HG02798 (cell line): ENCODE data around the gene CDKN1B.
A peak's percentile ranks its signal among the peaks of the same experiment; 100 is the strongest.

Experiments
- ATAC-seq: cut with Tn5 transposase; IDR thresholded peaks from one replicate; pipeline ENCODE4 v1.9.1; 2021; ENCODE audit warnings: mild to moderate bottlenecking; ENCODE audit not compliant: unreplicated experiment, poor library complexity

Gene CDKN1B

DNA sequence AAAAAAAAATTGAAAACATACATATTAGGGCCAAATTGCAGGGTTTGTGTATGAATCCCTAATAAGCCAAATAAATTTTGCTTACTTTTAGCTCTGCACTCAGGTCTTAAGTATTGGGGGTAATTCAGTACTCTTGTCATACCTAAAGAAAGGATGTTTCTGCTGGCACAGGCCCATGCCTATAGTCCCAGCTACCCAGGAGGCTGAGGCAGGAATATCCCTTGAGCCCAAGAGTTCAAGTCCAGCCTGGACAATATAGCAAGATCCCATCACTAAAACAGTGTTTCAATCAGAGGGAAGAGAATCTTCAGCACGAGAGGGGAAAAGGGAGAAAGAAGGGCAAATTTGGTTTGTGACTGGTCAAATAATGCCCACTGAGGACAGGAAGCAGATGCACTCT is 17.8 kb upstream of the CDKN1B start:
- no peak for ATAC-seq

DNA sequence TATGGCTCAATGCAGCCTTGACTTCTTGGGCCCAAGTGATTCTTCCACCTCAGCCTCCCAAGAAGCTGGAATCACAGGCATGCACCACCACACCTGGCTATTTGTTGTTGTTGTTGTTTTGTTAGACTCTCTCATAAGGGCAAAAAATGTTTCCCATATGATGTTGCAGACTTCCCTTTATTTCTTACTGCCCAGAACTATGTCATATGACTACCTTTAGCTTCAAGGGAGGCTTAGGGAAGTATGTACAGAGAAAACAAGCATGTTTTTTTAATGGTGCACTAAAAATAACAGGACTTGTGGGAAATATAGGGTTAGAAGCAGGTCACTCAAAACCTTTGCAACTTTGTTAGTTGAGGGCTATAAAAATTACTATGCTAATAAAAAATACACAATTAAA is 16.9 kb upstream of the CDKN1B start:
- no peak for ATAC-seq

DNA sequence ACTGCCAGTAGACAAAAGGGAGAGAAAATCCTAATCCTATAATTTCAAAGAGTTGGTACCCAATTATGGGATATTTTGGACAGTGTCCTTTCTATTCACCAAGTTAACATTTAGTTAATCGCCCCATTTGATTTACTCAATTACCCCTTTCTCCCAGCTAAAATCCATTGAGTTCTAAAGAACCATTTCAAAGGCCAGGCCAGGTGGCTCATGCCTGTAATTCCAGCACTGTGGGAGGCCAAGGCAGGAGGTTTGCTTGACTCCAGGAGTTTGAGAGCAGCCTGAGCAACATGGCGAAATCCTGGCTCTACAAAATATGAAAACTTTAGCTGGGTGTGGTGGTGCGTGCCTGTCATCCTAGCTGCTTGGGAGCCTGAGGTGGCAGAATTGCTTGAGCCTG is 15.7 kb upstream of the CDKN1B start:
- no peak for ATAC-seq

DNA sequence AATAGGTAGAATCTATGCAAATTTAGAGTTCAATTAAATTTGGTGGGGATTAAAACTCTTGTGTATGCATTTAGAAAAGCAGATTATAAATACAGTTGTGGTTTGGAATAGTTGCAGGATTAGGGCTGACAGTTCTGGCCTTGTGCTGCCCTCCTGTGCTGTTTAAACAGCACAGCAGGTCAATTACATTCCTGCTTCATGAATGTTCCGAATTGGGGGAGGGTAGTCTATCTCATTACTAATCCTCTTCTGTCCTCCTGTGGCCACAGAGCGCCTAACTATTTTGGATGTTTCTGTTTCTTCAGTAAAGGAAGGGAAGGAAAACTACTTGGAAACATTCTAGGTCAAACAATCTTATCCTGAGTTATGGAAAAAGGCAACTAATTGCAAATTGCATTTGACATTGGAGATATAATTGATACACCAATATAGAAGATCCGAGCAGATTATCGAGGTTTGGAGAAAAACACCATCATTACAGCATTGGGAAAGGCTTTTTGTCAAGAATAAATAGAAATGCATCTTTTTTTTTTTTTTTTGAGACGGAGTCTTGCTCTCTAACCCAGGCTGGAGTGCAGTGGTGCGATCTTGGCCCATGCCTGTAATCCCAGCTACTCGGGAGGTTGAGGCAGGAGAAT is 12.5 kb upstream of the CDKN1B start:
- peak; percentile 75 for ATAC-seq

DNA sequence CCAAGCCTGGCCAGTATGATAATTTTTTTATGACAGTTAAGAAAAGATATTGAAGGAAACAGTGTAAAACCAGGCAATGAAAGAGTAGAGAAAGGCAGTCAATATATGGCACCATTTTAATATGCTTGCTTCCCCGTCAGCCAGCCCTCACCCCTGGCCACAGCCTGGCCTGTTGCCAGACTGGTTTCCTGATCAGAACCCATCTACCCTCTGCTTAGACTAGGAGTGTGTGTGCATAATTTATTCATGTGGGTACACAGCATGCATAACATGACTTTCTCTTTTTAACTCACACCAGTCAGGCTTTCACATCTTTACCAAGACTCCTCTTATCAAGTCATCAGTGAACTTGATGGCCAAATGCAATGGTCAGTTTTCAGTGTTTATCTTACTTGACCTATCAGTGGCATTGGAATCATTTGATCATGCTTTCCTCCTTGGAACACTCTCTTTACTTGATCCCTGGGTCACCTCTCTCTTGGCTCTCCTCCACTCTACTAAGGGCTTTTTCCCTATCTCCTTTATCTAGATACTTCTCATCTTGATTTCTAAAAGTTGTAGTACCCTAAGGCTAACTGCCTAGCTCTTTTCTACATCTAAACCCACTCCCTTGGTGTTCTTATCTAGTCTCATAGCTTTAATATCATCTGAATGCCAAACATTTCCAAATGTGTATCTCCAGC is 11.2 kb upstream of the CDKN1B start:
- ATAC-seq, result no peak

DNA sequence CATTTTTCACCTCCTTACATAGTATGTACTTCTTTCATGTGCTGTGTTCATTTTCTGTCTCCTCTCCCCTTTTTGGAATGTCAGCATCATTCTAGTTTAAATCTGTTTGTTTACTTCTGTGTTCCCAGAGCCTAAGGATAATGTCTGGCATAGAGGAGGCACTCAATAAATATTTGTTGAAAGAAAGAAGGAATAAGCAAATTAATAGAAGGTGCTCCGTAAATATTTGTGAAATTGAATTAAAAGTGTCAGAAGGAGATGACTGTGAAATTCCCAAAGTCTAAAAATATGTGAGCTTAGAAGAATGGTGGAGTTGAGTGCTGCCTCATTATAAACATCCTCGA is 3.3 kb upstream of the CDKN1B start:
- no peak for ATAC-seq

DNA sequence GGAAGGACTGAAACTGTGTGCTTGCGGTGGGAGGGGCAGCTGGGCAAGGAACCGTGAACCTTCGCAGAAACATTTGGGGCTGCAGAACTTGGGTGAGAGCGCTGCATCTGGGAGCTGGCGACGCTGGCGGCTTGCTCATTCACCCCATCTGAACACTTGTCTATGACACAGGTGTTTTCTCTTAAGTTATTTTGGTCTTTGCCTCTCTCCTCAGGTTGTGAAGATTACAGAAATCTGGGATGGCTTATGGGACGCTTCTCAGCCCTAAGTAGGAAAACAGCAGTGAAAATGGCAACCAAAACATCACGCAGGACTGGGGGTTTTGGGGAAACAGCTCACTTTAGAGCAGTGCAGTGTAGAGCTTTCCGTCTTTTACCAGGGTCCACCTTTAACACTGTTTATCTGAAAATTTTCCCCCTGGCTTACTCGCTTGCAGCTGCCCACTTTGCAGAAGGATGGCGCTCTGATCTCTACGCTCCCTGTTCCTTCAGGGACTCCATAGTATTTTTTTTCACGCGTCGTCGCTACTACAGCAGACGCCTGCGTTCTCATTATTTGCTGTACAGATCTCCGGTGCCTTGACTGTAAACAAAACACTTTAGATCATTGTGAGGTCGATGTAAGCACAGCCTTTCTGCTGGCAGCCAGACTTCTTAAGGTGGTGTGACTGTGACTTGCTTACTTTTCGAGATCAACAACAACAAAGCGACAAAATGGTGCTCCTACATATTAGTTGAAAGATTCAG is 2.7 kb upstream of the CDKN1B start:
- peak; percentile 24 for ATAC-seq

DNA sequence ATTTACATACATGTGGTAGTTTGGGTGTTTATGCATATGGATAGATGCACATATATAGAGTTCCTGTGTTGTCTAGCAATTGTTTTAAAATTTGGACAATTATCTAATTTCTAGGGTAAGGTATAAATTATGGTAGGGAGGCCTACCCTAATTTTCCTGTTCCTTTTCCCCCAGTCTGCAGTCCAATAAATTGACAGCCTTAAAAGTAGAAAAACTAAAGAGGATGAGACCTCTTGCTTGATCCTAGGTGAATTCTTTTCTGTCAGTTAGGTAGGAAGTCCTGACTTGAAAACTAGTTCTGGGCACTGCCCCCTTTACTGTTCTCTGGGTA is 2.1 kb upstream of the CDKN1B start:
- ATAC-seq, result no peak

DNA sequence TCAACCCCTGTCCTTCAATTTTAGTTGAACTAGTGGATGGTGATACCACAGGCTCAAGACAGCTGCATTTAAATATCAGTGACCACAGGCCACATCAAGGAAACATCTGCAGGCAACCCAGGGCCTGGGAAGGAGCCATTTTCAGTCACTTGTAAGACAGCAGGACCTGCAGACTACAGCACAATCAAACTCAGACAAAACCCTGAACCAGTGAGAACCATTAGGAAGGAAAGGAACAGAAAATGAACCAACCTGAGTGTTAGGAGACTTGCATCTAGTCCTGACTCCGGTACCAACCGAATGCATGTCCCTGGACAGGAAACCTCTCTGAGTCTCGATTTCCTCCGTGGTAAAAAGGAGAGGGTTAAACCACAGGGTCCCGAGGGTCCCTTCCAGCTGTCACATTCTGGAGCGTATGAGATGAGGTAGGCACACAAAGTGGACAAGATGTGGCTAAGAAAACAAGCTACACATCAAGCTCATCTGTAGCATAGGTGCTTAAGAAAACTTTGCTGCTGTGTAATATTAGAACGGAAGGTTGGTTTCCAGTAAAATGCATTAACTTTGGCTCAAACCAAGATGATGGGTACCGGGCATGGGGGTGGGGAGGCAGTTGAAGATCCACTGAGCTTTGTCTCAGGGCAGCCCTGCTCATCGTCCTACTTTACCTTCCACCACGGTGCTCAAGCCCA is 1.6 kb upstream of the CDKN1B start:
- ATAC-seq, result peak; percentile 27

DNA sequence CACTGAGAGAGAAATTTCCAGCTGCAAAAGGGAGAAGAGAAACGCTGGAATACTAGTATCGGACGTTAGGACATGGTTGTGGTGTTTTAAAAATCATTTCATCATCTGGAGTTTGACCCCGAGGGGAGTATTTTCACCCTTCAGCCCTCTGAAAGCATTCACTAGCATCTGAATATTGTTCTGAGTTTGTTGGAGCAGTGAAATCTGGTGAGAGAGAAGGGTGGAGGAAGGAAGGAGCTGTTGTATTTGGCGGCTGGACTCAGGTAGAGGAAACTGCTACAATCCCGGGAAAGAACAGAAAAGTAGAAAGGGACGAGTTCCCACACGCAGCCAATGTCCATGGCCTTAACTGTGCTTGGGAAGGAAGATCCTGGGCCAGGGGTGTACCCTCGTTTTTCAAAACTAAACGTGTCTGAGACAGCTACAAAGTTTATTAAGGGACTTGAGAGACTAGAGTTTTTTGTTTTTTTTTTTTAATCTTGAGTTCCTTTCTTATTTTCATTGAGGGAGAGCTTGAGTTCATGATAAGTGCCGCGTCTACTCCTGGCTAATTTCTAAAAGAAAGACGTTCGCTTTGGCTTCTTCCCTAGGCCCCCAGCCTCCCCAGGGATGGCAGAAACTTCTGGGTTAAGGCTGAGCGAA is 896 bp upstream of the CDKN1B start:
- ATAC-seq, result no peak

DNA sequence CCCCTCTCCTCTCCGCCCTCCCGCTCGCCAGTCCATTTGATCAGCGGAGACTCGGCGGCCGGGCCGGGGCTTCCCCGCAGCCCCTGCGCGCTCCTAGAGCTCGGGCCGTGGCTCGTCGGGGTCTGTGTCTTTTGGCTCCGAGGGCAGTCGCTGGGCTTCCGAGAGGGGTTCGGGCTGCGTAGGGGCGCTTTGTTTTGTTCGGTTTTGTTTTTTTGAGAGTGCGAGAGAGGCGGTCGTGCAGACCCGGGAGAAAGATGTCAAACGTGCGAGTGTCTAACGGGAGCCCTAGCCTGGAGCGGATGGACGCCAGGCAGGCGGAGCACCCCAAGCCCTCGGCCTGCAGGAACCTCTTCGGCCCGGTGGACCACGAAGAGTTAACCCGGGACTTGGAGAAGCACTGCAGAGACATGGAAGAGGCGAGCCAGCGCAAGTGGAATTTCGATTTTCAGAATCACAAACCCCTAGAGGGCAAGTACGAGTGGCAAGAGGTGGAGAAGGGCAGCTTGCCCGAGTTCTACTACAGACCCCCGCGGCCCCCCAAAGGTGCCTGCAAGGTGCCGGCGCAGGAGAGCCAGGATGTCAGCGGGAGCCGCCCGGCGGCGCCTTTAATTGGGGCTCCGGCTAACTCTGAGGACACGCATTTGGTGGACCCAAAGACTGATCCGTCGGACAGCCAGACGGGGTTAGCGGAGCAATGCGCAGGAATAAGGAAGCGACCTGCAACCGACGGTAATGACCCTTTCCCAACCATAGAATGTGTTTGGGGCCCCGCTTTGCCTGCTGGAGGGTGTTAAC is 615 bp downstream of the CDKN1B start:
- ATAC-seq, result peak; percentile 12

DNA sequence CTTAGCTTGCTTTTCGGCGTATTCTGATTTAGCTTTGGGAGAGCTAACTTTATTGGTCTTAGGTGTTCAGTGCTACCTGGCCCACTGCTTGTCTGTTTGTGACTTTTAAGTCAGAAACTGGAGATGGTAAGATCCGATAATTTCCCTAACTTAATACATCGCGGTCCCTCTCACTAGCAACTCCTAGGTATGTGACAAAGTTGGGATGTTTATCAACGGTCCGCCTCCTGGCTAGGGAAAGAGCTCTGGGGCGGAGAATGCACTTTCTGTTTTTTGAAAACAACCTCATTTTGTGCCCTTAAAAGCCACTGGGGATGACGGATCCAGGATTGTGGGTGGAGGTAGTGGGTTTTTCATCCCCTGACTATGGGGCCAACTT is 1.2 kb downstream of the CDKN1B start:
- ATAC-seq, result no peak

DNA sequence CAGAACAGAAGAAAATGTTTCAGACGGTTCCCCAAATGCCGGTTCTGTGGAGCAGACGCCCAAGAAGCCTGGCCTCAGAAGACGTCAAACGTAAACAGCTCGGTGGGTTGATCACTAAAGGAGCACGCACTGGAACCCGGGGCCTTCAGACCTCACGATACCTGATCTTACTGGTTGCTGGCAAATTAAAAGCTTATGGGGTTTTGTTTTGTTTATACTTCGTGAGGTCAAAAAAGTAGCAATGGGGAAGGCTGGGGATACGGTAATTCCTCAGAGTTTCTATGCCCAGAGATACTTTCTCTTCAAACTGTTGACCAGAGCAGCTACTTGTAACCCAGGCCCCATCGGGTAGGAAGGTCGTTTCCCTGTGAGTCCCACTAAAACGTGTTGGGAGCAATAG is 1.7 kb downstream of the CDKN1B start:
- ATAC-seq, result no peak

DNA sequence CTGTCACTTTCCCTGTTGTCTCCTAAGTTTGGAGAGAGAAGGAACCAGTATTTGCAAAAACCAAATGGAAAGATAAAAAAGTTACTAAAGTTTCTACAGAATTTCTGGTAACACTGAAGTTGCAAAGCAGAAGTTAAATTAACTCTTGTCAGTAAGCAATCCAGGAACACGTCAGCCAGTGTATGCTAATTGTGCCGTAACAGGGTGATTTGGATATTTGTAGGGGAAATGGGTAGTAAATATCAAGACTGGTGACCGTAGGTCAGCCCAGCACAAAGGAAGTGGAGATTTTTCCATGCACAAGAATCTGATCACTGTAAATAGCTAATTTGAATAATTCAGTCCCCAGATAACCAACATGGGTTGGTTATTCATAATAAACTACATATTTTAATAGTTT is 2.3 kb downstream of the CDKN1B start:
- no peak for ATAC-seq

DNA sequence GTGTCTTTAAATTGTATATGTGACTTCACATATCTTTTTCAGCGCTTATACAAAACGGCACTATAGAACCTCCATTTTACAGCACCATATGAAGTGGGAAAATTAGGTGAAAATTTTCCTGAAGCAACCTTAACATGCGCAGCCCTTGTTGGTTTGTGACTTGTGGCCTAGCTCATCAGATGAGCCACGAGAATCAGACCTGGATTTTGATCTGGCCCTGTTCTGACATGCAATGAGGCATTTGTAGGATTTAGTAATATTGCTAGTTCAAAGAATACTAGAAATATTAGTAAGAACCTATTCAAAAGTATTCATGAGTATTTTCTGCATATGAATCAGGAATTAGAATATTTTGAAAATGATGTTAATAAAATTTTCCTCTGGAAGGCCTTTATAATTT is 2.9 kb downstream of the CDKN1B start:
- no peak for ATAC-seq

DNA sequence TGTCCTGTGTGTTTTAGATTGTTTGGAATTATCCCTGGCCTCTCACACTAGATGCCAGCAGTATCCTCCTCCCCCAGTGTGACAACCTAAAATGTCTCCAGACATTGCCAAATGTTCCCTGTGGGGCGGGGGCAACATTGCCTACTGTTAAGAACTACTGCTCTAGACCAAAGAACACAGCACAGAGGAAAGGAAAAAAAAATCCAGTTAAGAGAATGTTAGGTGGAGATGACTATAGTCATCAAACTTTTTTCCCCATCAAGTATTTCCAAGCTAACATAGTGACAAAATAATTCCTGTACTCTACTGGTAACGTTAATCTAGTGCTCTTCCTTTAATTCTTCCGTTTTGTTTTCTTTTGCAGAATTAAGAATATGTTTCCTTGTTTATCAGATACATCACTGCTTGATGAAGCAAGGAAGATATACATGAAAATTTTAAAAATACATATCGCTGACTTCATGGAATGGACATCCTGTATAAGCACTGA is 3.5 kb downstream of the CDKN1B start:
- no peak for ATAC-seq

DNA sequence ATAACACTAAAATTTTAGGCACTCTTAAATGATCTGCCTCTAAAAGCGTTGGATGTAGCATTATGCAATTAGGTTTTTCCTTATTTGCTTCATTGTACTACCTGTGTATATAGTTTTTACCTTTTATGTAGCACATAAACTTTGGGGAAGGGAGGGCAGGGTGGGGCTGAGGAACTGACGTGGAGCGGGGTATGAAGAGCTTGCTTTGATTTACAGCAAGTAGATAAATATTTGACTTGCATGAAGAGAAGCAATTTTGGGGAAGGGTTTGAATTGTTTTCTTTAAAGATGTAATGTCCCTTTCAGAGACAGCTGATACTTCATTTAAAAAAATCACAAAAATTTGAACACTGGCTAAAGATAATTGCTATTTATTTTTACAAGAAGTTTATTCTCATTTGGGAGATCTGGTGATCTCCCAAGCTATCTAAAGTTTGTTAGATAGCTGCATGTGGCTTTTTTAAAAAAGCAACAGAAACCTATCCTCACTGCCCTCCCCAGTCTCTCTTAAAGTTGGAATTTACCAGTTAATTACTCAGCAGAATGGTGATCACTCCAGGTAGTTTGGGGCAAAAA is 4.1 kb downstream of the CDKN1B start:
- ATAC-seq, result no peak

DNA sequence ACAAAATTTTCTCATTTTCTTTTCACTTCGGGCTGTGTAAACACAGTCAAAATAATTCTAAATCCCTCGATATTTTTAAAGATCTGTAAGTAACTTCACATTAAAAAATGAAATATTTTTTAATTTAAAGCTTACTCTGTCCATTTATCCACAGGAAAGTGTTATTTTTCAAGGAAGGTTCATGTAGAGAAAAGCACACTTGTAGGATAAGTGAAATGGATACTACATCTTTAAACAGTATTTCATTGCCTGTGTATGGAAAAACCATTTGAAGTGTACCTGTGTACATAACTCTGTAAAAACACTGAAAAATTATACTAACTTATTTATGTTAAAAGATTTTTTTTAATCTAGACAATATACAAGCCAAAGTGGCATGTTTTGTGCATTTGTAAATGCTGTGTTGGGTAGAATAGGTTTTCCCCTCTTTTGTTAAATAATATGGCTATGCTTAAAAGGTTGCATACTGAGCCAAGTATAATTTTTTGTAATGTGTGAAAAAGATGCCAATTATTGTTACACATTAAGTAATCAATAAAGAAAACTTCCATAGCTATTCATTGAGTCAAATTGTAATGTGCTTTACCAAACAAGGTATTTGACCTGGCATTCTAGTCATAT is 4.8 kb downstream of the CDKN1B start:
- no peak for ATAC-seq

DNA sequence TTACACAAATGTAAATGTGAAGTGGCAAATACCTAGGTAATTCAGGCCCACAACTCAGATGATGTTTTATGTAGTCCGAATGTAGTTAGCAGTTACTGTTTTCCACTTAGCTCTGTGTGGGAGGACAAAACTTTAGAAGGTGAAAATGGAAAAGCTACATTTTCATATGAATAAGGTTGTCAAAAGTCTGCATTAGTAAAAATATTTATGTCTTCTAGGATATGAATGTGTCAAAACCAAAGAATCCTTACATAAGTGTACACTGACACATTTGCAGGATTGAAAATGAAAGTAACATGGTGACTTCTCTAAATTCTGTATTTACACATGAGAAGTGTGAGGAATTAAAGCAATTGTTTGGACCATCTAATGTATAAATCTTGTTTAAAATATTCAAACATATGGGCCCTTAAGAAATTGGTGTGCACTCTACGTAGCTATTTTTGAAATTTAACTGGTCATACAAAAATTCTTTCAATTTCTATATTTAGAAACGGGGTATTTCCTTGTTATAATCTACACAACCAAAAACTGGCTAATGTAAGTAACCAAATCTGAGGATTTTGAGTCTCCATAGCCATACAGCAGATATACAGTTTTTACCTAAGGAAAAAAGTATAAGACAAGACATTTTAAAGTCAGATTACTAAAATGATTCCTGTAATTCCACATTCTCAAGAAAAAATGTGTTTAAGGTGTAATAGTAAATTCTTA is 5.4 kb downstream of the CDKN1B start:
- no peak for ATAC-seq
